Mucosa of rectum (tissue), 2 donors: Measurements from ENCODE around the gene ZFR.
A peak's percentile ranks its signal among the peaks of the same experiment; 100 is the strongest.
"Not testable (repeated sequence)": the region's sequence is repeated elsewhere in the genome, so short reads cannot be mapped to it uniquely, and the experiment has no call there.

Experiments used
- H3K27ac ChIP-seq, 2 donors: one replicate each; pipeline ENCODE4 v1.7.0; 2013; ENCODE audit warnings: inconsistent platforms in 2 of 2, low read depth in 2 of 2, low read length in 2 of 2
- H3K27me3 ChIP-seq, 2 donors: one replicate each; pipeline ENCODE4 v1.7.0; 2013; ENCODE audit warnings: low read length in 2 of 2; ENCODE audit not compliant: control insufficient read depth in 2 of 2, insufficient read depth in 2 of 2
- H3K36me3 ChIP-seq, 2 donors: one replicate each; pipeline ENCODE4 v1.7.0; 2013; ENCODE audit warnings: low read length in 2 of 2; ENCODE audit not compliant: control insufficient read depth in 2 of 2, insufficient read depth in 2 of 2
- H3K4me1 ChIP-seq, 2 donors: one replicate each; pipeline ENCODE4 v1.7.0; 2013; ENCODE audit warnings: low read length in 2 of 2, mild to moderate bottlenecking in 1 of 2; ENCODE audit not compliant: control insufficient read depth in 2 of 2, insufficient read depth in 2 of 2
- H3K4me3 ChIP-seq, 2 donors: one replicate each; pipeline ENCODE4 v1.7.0; 2013; ENCODE audit warnings: low read length in 2 of 2
- H3K9ac ChIP-seq, 2 donors: one replicate each; pipeline ENCODE4 v1.7.0; 2013; ENCODE audit warnings: low read length in 2 of 2, low read depth in 1 of 2, mild to moderate bottlenecking in 1 of 2
- H3K9me3 ChIP-seq, 2 donors: one replicate each; pipeline ENCODE4 v1.7.0; 2013; ENCODE audit warnings: low read length in 2 of 2; ENCODE audit not compliant: control insufficient read depth in 2 of 2
- donor health status: healthy.
- donor health status: Normal muscosa, but diverticular disease.

Gene ZFR

DNA sequence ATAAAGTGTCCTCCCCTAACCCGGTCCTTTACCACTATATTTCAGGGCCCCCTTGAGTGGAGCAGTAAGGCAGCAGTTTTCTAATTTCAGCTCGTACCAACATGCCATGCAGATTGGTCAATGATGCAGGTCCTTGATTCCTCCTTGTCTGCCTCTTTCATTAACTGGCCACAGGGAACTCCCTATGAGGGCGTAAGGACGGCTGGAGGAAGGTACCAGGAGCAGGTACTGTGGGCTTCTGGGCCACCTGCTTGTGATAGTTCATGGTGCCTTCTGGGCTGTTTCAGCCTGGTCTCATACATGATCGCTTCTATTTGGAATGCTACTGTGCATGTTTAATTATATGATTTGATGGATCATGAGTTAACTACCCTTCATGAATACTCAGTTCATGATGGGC lies 9.4 kb upstream of the ZFR start:
- Histone ChIP-seq H3K9ac (no peak overlapping the region), H3K4me3 (no peak overlapping the region), H3K36me3 (no peaks in the 10 kb centered on the region), H3K27me3 (no peaks in the 10 kb centered on the region), H3K4me1 (no peaks in the 10 kb centered on the region), H3K27ac (no peak overlapping the region), H3K9me3 (no peaks in the 10 kb centered on the region)

DNA sequence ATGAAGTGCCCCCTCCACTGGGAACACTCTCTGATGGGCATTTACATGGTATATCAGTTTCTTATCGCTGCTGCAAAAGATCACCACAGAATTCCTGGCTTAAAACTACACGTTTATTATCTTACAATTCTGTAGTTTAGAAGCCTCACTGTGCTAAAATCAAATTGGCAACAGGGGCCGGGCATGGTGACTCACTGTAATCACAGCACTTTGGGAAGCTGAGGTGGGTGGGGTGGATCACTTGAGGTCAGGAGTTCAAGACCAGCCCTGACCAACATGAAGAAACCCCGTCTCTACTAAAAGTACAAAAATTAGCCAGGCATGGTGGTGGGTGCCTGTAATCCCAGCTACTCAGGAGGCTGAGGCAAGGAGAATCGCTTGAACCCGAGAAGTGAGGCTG lies 7.8 kb upstream of the ZFR start:
- H3K27ac ChIP-seq, H3K9me3 ChIP-seq, H3K36me3 ChIP-seq, H3K4me3 ChIP-seq, H3K9ac ChIP-seq, H3K27me3 ChIP-seq, H3K4me1 ChIP-seq: not testable (repeated sequence)

DNA sequence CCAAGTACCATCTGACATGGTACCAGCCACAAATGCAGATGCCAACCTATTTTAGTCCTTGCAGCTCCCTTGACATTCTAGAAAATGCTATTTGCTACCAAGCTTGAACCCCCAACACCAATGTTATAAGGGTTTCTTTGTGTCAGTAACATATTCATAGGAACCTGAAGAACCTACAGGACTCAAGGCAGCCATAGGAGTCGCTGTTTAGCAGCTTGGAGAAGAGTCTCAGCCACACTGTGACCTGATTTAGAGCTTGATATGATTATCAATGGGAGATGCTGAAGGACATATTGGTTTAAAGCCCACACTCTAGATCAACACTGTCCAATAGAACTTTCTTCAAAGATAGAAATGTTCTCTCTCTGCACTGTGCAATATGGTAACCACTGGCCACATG lies 6.4 kb upstream of the ZFR start:
- H3K4me3 ChIP-seq: no peak overlapping the region
- H3K36me3 ChIP-seq: no peaks in the 10 kb centered on the region
- no peak overlapping the region for H3K9ac ChIP-seq
- H3K27me3 ChIP-seq: no peaks in the 10 kb centered on the region
- no peak overlapping the region for H3K27ac ChIP-seq
- H3K9me3 ChIP-seq: no peaks in the 10 kb centered on the region
- peaks cover 3 to 13% of the 10 kb centered on the region in 2 donors for H3K4me1 ChIP-seq

DNA sequence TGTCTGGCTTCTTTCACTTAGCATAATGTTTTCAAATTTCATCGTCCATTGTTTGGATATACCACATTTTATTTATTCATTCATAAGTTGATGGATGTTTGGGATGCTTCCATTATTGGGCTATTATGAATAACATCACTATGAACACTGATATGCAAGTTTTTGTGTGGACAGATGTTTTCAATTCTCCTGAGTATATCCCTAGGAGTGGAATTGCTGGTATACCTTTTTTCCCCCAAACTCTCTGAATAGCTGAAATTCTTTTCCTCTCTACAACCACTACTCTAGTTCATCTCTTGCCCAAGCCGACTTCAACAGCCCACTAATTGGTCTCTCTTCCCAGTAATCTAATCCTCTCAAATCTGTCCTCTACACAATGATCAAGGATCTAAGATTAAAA lies 4.7 kb upstream of the ZFR start:
- H3K27ac ChIP-seq: no peak overlapping the region
- no peak overlapping the region for H3K4me3 ChIP-seq
- no peaks in the 10 kb centered on the region for H3K27me3 ChIP-seq

DNA sequence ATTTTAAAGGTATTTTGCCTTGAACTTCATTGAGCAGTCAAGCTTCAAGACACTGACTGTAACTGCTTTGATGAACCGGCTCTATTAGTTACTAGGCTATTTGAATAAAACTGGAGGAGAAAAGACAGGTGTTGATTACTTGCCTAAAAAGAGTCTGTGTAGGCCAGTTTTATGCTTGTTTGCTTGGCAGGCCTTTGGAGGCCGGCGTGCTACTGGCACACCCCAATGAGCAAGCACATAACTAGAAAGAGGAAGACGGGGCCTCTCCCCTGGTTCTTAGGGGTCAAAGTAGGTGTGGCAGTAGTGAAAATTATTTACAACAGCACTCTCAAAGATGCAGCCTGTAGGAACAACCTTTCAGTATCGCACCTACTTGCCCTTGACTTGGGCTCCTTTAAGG lies 2.1 kb upstream of the ZFR start:
- Histone ChIP-seq H3K9ac (peak overlapping the region in 1 of 2 donors; percentile 17), H3K4me1 (peaks cover 23 to 33% of the 10 kb centered on the region in 2 donors), H3K36me3 (no peaks in the 10 kb centered on the region), H3K9me3 (no peaks in the 10 kb centered on the region), H3K4me3 (no peak overlapping the region), H3K27ac (peak overlapping the region; percentile 45 to 78), H3K27me3 (no peaks in the 10 kb centered on the region)

More for the DNA sequence above, 4.7 kb upstream of the ZFR start:
- Histone ChIP-seq H3K4me1 (peaks cover 11 to 20% of the 10 kb centered on the region in 2 donors), H3K9ac (no peak overlapping the region), H3K9me3 (no peaks in the 10 kb centered on the region), H3K36me3 (no peaks in the 10 kb centered on the region)

DNA sequence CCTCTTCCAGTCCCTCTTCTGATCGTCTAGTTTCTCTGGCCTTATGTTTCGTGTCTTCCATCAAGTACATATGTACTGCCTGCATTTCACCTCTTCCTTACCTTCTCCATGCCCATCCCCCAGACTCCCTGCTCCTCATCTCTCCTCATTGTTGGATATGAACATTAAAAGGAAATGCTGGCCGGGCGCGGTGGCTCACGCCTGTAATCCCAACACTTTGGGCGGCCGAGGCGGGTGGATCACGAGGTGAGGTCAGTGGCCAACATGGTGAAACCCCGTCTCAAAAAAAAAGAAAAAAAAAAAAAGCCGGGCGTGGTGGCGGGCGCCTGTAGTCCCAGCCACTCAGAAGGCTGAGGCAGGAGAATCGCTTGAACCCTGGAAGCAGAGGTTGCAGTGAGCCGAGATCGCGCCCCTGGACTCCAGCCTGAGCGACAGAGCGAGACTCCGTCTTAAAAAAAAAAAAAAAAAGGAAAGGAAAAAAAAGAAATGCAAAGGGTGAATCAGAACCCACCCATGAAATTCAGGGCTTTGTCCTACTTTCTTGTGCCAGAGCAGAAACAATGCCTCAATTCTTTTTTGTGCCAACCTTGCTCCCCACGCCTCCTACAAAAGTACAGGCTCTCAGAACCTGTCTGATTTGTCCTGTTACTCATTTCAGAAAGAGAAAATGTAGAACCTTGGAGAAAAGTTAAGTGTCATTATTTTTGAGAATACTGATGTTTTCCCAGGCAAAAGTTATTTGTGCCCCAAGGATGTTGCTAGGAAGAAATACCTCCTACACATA lies 1.5 kb upstream of the ZFR start:
- Histone ChIP-seq H3K27me3 (no peaks in the 10 kb centered on the region), H3K4me1 (peaks cover 23 to 33% of the 10 kb centered on the region in 2 donors), H3K27ac (peak overlapping the region; percentile 45 to 78), H3K36me3 (no peaks in the 10 kb centered on the region), H3K4me3 (no peak overlapping the region), H3K9ac (no peak overlapping the region), H3K9me3 (no peaks in the 10 kb centered on the region)

DNA sequence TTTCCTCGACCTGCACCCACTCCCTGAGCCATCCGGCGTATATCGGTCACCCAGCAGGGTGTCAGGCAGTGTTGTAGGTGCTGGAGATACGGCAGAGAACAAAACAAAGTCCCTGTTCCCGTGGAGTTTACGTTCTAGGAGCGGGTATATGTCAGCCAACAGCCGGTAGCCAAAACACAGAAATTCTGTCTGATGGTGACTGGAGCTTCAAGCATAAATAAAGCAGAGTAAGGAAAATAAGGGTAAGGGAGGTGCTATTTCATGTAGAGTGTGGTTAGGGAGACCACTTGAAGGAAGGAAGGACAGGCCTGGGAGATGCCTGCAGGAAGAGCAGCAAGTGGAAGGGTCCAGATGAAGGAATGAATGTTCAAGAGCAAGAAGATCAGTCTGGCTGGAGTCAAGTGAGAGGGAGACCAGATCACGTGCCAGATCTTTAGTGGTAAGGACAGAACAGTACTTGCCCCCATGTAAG lies 783 bp upstream of the ZFR start:
- Histone ChIP-seq H3K27ac (no peak overlapping the region), H3K4me3 (no peak overlapping the region), H3K9me3 (no peaks in the 10 kb centered on the region), H3K36me3 (no peaks in the 10 kb centered on the region), H3K4me1 (peaks cover 23 to 33% of the 10 kb centered on the region in 2 donors), H3K27me3 (no peaks in the 10 kb centered on the region), H3K9ac (no peak overlapping the region)

DNA sequence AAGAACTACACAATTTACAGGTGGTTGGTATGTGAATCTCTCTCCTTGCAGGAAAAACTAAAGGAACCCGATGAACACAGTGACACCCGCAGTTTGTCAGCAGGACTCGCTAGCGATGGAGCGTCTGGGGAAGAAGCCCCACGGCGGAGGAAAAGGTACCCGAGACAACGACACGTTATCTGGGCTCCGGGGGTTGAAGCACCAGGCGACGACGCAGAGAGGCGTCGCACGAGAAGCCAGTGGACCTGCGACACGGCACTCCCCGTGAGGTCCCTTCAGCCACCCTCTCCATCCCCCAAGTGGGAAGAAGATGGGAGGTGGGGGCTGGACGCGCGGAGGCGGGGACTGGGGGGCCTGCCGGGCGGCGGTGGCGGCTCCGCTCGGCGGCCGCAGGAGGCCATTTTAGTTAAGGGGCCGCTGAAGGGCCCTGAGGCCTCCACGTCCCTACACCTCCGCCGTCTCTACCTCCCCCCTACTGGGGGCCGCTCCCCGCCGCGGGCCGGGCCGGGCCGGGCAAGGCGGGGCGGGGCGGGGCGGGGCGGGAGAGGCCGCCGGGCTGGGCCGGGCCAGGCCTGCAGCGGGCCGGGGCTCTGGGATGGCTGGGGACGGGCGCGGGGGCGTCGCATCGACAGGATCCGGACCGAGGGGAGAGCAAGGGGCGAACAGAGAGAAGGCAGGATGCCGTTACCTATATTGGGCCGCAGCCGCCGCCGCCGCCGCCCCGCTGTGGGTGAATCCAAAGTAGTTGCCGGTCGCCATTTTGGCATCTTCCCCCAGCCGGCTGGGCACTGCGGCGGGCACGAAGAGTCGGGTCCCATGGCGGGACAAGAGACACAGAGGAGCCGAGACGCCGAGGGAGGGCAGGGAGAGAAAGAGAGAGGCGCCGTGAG lies 754 bp downstream of the ZFR start:
- peak overlapping the region; percentile 68 to 87 for H3K9ac ChIP-seq
- peaks cover 23 to 33% of the 10 kb centered on the region in 2 donors for H3K4me1 ChIP-seq
- peak overlapping the region; percentile 85 to 87 for H3K4me3 ChIP-seq
- H3K36me3 ChIP-seq: no peaks in the 10 kb centered on the region
- no peaks in the 10 kb centered on the region for H3K27me3 ChIP-seq
- peak overlapping the region; percentile 90 to 94 for H3K27ac ChIP-seq
- H3K9me3 ChIP-seq: no peaks in the 10 kb centered on the region

DNA sequence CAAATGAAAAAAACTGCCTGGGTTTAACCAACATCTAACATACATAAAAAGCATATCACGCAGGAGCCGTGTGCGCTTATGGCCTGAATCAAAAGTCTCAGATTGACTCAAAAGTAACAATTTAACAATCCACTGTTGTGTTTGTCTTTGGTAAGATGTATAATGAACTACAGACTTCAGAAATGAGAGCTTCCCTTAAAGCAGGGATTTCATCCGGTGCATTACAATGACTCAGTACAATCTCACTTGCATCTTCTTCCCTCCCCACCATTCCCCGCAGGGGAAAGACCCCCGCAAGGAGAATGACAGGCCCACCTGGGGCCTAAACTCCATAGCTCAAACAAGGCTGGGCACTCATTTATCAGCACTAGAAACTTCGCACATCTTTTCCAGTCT lies 1.4 kb downstream of the ZFR start:
- Histone ChIP-seq H3K4me1 (peaks cover 23 to 33% of the 10 kb centered on the region in 2 donors), H3K9ac (peak overlapping the region; percentile 68 to 87), H3K36me3 (no peaks in the 10 kb centered on the region), H3K27me3 (no peaks in the 10 kb centered on the region), H3K27ac (peak overlapping the region; percentile 90 to 94), H3K4me3 (peak overlapping the region; percentile 85 to 87), H3K9me3 (no peaks in the 10 kb centered on the region)

DNA sequence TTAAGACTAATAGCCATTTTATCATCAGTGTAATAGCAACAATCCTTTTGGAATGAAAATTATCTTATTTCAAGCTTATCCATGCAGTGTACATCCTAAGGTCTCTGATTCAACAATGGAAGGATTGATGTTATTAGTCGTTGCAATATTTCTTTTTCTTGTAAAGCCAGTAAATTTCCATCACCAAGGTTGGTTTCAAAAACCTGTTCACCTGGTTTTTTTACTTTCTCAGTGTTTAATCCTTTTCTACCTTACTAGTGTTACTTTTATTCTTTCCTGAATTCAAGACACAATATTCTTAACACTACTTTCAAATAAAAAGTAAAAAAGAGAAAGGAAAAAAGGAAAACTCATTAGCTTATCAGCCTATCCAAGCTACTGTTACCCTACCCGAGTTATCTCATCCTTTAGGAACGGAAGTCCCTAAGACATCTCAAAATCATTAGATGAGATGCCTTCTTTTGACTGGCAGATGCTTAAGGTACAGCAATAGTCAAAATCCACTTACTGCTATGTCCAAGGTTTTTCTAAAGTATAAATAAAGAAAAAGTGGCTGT lies 5.4 kb downstream of the ZFR start:
- Histone ChIP-seq H3K9me3 (no peaks in the 10 kb centered on the region), H3K4me3 (no peak overlapping the region), H3K36me3 (no peaks in the 10 kb centered on the region), H3K4me1 (peaks cover 17 to 19% of the 10 kb centered on the region in 2 donors), H3K9ac (no peak overlapping the region), H3K27ac (no peak overlapping the region), H3K27me3 (no peaks in the 10 kb centered on the region)
